Aorta (tissue), 5 donors: Measurements from ENCODE around the gene CEP350. TPM values are rescaled to one million over a fixed set of nuclear protein-coding genes. Genes with fewer than 3 reads are reported as not detected.

ENCODE experiments used
- ATAC-seq: fragments of 200-7000 bp; cut with Tn5 transposase; one replicate; pipeline ENCODE4 v1.9.1; 2022; ENCODE audit warnings: moderate library complexity; ENCODE audit not compliant: low FRiP score
- DNase-seq, 2 donors: peaks; one replicate each; pipeline ENCODE4 v3.0.0-alpha.2; 2020
- H3K27ac ChIP-seq, 2 donors: one replicate each; pipeline ENCODE4 v1.5.1; 2013; ENCODE audit warnings: low read length in 2 of 2, mild to moderate bottlenecking in 2 of 2, moderate library complexity in 2 of 2, control low read depth in 1 of 2, inconsistent platforms in 1 of 2, low read depth in 1 of 2
- H3K27me3 ChIP-seq, 2 donors: one replicate each; pipeline ENCODE4 v1.6.1; 2013; ENCODE audit warnings: control low read depth in 1 of 2, low read length in 1 of 2, mild to moderate bottlenecking in 1 of 2, moderate library complexity in 1 of 2; ENCODE audit not compliant: insufficient read depth in 2 of 2, control insufficient read depth in 1 of 2
- H3K36me3 ChIP-seq, 2 donors: one replicate each; pipeline ENCODE4 v1.6.1; 2013; ENCODE audit warnings: control low read depth in 1 of 2, low read length in 1 of 2, mild to moderate bottlenecking in 1 of 2; ENCODE audit not compliant: insufficient read depth in 2 of 2, control insufficient read depth in 1 of 2
- H3K4me1 ChIP-seq, 2 donors: one replicate each; pipeline ENCODE4 v1.6.1; 2013; ENCODE audit warnings: low read length in 2 of 2, control low read depth in 1 of 2, mild to moderate bottlenecking in 1 of 2, moderate library complexity in 1 of 2; ENCODE audit not compliant: insufficient read depth in 2 of 2, control insufficient read depth in 1 of 2
- H3K4me3 ChIP-seq, 2 donors: one replicate each; pipeline ENCODE4 v1.5.1; 2013; ENCODE audit warnings: low read length in 2 of 2, control low read depth in 1 of 2, mild to moderate bottlenecking in 1 of 2
- H3K9me3 ChIP-seq: one replicate; pipeline ENCODE4 v1.6.1; 2013; ENCODE audit warnings: mild to moderate bottlenecking, low read length; ENCODE audit not compliant: control insufficient read depth
- WGBS, 2 donors: extraction: QIAGEN DNeasy Blood & Tissue Kit; methylation state at CpG; one replicate each; pipeline ENCODE4 v1.1.7; 2013; 5-methylcytosine and 5-hydroxymethylcytosine counted together
- intact Hi-C, 2 donors: fragments of 100-400 bp; cut with DNase I; formaldehyde crosslinking; loops; one replicate each; pipeline versions ENCODE4 v1.14.2 to v1.15.0; 2022
- long read RNA-seq, 2 donors: library from polyadenylated mRNA; unstranded; transcript quantifications; one replicate each; pipeline ENCODE4 v2.0.0, GENCODE V29; 2020 to 2021
- polyA plus RNA-seq, 2 donors: library from polyadenylated mRNA; stranded (reverse); fragments of 200-250 nt; gene quantifications; one replicate each; pipeline ENCODE4 v1.2.3, GENCODE V29; 2013
- total RNA-seq, 2 donors: library from RNA; stranded (reverse); fragmentation: NEBNext Ultra II Directional; extraction: Animal tissue kit (Norgen Biotek cat#: 25700); gene quantifications; one replicate each; pipeline ENCODE4 v1.2.1, GENCODE V29; 2021
- donor health status: healthy with polysubstance abuse.
- donor health status: Bipolar disorder and iron deficiency.
- donor health status: DM: no; HTN: no; CAD: no.
- donor health status: DM: no; HTN: no; CAD: no.
- donor health status: DM: yes; HTN: yes; CAD: no.

CEP350 gene, protein sequence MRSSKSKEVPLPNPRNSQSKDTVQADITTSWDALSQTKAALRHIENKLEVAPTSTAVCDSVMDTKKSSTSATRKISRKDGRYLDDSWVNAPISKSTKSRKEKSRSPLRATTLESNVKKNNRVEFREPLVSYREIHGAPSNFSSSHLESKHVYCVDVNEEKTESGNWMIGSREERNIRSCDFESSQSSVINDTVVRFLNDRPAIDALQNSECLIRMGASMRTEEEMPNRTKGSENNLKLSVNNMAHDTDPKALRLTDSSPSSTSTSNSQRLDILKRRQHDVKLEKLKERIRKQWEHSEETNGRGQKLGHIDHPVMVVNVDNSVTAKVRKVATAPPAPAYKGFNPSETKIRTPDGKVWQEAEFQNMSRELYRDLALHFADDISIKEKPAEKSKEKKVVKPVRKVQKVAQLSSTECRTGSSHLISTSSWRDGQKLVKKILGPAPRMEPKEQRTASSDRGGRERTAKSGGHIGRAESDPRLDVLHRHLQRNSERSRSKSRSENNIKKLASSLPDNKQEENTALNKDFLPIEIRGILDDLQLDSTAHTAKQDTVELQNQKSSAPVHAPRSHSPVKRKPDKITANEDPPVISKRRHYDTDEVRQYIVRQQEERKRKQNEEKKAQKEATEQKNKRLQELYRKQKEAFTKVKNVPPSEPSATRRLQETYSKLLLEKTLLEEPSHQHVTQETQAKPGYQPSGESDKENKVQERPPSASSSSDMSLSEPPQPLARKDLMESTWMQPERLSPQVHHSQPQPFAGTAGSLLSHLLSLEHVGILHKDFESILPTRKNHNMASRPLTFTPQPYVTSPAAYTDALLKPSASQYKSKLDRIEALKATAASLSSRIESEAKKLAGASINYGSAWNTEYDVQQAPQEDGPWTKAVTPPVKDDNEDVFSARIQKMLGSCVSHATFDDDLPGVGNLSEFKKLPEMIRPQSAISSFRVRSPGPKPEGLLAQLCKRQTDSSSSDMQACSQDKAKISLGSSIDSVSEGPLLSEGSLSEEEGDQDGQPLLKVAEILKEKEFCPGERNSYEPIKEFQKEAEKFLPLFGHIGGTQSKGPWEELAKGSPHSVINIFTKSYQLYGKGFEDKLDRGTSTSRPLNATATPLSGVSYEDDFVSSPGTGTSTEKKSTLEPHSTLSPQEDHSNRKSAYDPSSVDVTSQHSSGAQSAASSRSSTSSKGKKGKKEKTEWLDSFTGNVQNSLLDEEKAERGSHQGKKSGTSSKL (N-terminal part only)
- total RNA-seq (10 to 100 TPM; 52.6 to 61.3 TPM), polyA plus RNA-seq (1 to 10 TPM; 4.3 to 6.3 TPM)
- long read RNA-seq, donor 1, partial matches to known transcripts, result 14 of 29 reads
- long read RNA-seq, donor 1, other reads (novel, unspliced or antisense), result 15 of 29 reads
- long read RNA-seq, donor 2, partial matches to known transcripts, result 8 of 23 reads
- long read RNA-seq, donor 2, other reads (novel, unspliced or antisense), result 15 of 23 reads

DNA sequence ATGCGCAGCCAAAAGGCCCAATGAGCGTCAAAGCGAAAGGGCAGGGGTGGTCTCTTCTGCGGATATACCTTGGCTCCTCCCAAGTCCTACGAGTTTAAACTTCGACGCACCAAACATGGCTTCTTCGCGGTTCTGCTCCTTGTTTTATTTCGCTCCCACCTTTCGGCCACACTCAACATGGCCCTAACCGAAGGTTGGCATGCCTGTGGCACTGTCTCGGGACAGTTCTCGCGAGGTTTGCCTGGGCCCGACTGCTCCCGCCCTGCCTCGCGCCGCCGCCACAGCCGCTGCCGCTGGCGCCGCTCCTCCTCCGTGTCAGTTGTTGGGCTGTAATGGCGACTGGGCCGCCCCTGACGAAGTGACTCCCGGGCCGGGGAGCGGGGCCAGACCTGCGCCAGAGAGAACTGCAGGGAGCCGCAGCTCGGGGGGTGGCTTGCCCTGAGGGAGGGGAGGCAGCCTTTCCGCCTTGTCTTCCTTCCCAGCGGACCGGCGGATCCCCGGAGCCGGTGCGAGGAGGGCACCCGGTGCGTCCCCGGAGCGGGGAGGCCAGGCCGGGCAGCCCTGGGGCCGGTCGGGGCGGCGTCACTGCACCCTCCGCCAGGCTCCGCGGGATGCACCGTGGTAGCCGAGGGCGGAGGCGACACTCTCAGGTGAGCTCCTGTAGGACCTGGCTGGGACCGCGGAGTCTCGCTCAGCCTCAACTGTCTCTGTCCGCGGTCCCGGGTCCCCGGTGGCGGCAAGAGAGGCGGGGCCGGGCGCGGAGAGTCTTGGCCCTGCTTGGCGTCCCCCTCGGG lies at the start of gene CEP350:
Gene CEP350, plus strand, starts transcription at position 318 of the 794 bp plus-strand sequence. CDS start 31,372 bp downstream, outside the sequence.
- intact Hi-C loops, result loop anchor here in 1 of 2 donors (1.0 to 10.0 kb wide), 2 partner anchors 50 to 72 kb away; partner anchors contain the start of gene TOR1AIP1
- peak; percentile 99 for DNase-seq
- Histone ChIP-seq H3K4me1 (no peaks in the 10 kb centered on the region), H3K27me3 (no peaks in the 10 kb centered on the region), H3K27ac (peak within 1 kb of the TSS; percentile 12 to 87), H3K4me3 (peak within 1 kb of the TSS; percentile 90 to 93), H3K36me3 (no peaks in the 10 kb centered on the region), H3K9me3 (no peaks in the 10 kb centered on the region)
- ATAC-seq, result peak; percentile 100
- 0 to 1% methylated on average over 49 to 72 of the region's 72 CpGs for WGBS, 2 donors

DNA sequence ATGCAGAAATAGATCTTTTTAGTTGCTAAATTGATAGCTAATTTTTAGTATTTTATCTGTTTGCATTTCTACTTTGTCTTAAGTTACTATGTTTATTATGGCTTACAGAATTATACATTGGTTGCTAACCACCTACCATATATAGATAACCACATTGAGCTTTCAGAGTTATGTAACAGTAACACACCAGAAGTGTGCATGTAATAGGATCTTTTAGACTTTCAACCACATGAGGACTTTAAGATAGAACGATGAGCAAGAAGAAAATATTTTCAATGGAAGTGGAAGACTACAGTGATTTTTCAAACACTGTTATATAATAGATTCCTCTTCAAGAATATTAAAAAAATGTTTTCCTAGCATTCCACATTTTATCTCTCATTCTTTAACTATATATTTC lies 43.7 kb upstream of the CEP350 start:
- DNase-seq (no peak), ATAC-seq (no peak)
- no peaks in the 10 kb centered on the region for H3K9me3 ChIP-seq
- no peak overlapping the region for H3K27ac ChIP-seq
- H3K27me3 ChIP-seq, result no peaks in the 10 kb centered on the region
- intact Hi-C loops, result no loop called here
- no peak overlapping the region for H3K4me3 ChIP-seq
- H3K36me3 ChIP-seq, result no peaks in the 10 kb centered on the region
- no peaks in the 10 kb centered on the region for H3K4me1 ChIP-seq
- WGBS, 2 donors, result 67 to 80% methylated on average over 1 of the region's 1 CpG

DNA sequence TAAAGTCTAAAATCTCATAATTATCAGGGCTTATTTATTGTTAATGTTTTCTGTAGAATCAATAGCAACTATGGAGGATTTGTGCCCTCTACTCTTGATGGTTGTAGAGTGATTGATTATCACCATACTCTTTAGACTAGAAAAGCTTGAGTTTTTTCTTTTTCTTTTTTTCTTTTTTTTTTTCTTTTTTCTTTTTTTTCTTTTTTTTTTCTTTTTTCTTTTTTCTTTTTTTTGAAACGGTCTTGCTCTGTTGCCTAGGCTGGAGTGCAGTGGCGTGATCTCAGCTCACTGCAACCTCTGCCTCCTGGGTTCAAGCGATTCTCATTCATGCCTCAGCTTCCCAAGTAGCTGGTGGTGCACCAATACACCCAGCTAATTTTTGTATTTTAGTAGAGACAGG lies 42.8 kb upstream of the CEP350 start:
- ATAC-seq (no peak), DNase-seq (no peak)
- H3K27ac ChIP-seq, result no peak overlapping the region
- H3K27me3 ChIP-seq, result no peaks in the 10 kb centered on the region
- intact Hi-C loops, result no loop called here
- 95 to 96% methylated on average over 3 of the region's 3 CpGs for WGBS, 2 donors
- H3K9me3 ChIP-seq, result no peaks in the 10 kb centered on the region
- H3K4me3 ChIP-seq, result no peak overlapping the region
- H3K4me1 ChIP-seq, result no peaks in the 10 kb centered on the region
- H3K36me3 ChIP-seq, result no peaks in the 10 kb centered on the region

DNA sequence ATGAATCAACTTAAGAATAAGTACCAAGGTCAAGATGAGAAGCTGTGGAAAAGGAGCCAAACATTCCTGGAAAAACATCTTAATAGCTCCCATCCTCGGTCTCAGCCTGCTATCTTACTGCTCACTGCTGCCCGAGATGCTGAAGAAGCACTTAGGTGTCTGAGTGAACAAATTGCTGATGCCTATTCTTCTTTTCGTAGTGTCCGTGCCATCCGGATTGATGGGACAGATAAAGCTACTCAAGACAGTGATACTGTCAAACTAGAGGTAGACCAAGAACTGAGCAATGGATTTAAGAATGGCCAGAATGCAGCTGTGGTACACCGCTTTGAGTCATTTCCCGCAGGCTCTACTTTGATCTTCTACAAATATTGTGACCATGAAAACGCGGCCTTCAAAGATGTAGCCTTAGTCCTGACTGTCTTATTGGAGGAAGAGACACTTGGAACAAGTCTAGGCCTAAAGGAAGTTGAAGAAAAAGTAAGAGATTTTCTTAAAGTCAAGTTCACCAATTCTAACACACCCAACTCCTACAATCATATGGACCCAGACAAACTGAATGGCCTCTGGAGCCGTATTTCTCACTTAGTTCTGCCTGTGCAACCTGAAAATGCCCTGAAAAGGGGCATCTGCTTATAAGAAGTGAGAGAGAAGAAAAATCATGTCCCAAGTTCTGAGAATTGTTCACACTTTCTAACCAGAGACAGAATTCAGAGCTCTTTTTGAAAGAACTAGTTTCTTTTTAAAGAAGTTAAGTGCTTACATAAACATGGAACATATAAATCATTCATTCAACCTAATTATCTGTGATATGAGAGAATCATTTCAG lies 36.8 kb upstream of the CEP350 start:
- intact Hi-C loops, result no loop called here
- ATAC-seq, result no peak
- WGBS, 2 donors, result 85% methylated on average over 10 of the region's 10 CpGs

DNA sequence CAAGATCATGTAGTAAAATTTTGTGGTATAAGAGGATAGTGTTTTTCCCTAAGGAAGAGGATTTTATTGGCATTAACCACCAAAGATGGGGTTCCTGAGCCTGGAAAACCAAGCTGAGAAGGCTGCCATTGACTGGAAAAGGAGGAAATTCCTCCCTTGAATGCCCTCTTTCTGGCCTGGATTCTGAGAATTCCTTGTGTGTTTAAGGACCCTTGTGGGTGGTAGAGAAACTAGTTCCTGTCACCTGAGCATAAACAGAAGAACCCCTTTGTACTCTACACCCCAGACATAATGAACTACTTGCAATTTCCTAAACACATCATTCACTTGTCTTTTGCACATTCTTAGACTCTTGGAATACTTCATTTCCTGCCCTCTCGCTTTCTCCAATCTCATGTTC lies 33.1 kb upstream of the CEP350 start:
- Histone ChIP-seq H3K9me3 (no peaks in the 10 kb centered on the region), H3K4me1 (no peaks in the 10 kb centered on the region), H3K4me3 (no peak overlapping the region), H3K27me3 (no peaks in the 10 kb centered on the region), H3K27ac (no peak overlapping the region), H3K36me3 (peaks cover 2 to 5% of the 10 kb centered on the region in 2 donors)
- DNase-seq (no peak), ATAC-seq (no peak)
- intact Hi-C loops, result no loop called here
- 41 to 70% methylated on average over 1 of the region's 1 CpG for WGBS, 2 donors

More for the DNA sequence above, 36.8 kb upstream of the CEP350 start:
- DNase-seq, result no peak
- Histone ChIP-seq H3K27ac (no peak overlapping the region), H3K27me3 (no peaks in the 10 kb centered on the region), H3K4me1 (no peaks in the 10 kb centered on the region), H3K36me3 (peaks cover 2 to 3% of the 10 kb centered on the region in 2 donors), H3K4me3 (no peak overlapping the region), H3K9me3 (no peaks in the 10 kb centered on the region)

DNA sequence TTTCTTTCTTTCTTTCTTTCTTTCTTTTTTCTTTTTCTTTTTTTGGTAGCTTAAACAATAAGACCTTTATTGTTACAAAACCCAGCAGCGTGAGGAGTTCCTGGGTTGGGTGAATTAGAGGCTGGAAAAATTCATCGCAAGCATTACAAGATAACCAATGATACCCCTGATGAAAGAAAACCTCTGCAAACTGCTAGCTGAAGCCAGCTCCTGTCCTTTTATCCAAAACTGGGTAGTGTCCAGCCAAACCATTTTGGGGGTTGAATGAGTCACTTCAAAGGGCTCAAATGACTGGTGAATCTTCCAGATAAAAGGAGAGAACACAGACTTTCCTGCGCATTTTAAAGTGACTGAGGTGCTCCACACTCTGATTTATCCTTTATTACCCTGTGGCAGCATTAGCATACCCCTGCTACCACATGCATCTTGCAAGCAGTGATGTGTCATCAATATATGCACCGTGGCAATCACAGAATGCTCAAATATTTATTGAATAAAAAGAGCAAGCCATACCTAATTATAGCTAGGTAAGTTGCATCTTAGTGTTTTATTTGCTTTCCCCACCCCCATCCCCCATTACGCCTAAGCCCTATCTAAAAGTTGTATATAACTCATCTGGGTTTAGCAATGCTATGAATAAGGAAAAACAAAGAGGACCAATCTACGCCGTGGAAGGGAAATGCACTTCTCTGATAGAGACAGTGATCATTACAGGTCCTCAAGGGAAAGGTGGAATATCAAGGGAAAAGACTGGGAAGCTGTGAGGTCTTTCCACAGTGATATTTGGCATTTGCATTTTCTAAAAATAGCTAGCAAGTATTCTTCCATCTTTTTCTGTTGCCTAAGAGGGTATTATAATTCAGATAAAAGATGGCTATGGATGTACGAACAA lies 32.4 kb upstream of the CEP350 start:
- ATAC-seq, result no peak
- Histone ChIP-seq H3K27ac (no peak overlapping the region), H3K4me3 (no peak overlapping the region), H3K36me3 (peaks cover 2 to 5% of the 10 kb centered on the region in 2 donors), H3K27me3 (no peaks in the 10 kb centered on the region), H3K4me1 (no peaks in the 10 kb centered on the region), H3K9me3 (no peaks in the 10 kb centered on the region)
- WGBS, 2 donors, result 68 to 79% methylated on average over 8 of the region's 8 CpGs
- intact Hi-C loops, result no loop called here
- DNase-seq, result no peak

DNA sequence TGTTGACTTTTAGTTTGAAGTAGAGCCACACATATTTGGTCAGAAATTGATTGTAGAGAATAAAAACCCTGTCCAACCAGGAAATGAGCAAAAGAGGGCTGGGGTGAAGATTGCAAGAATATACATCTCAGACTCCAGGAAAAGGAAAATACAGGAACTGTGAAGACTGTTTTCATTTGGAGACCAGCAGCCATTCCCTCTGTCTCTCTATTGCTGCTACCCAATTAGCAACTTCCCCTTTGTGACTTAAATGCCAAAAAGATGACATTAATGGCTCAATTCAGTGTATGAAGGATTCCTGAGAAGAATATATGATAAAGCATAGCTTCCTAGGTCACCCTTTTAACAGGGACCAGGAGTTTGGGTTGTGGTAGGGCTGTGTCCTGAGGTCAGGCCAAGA lies 31.6 kb upstream of the CEP350 start:
- no peaks in the 10 kb centered on the region for H3K4me1 ChIP-seq
- no peak for ATAC-seq
- H3K4me3 ChIP-seq, result no peak overlapping the region
- intact Hi-C loops, result no loop called here
- H3K9me3 ChIP-seq, result no peaks in the 10 kb centered on the region
- H3K27ac ChIP-seq, result no peak overlapping the region
- H3K36me3 ChIP-seq, result peaks cover 0 to 2% of the 10 kb centered on the region in 2 donors
- DNase-seq, result no peak
- H3K27me3 ChIP-seq, result no peaks in the 10 kb centered on the region
